ENCODE measurements around the gene SH3TC1. TPM values are rescaled to one million over a fixed set of nuclear protein-coding genes. Genes with fewer than 3 reads are reported as not detected.

Gene SH3TC1
- total RNA-seq, 1 donor from 2014 or later, result 1.2 TPM

DNA sequence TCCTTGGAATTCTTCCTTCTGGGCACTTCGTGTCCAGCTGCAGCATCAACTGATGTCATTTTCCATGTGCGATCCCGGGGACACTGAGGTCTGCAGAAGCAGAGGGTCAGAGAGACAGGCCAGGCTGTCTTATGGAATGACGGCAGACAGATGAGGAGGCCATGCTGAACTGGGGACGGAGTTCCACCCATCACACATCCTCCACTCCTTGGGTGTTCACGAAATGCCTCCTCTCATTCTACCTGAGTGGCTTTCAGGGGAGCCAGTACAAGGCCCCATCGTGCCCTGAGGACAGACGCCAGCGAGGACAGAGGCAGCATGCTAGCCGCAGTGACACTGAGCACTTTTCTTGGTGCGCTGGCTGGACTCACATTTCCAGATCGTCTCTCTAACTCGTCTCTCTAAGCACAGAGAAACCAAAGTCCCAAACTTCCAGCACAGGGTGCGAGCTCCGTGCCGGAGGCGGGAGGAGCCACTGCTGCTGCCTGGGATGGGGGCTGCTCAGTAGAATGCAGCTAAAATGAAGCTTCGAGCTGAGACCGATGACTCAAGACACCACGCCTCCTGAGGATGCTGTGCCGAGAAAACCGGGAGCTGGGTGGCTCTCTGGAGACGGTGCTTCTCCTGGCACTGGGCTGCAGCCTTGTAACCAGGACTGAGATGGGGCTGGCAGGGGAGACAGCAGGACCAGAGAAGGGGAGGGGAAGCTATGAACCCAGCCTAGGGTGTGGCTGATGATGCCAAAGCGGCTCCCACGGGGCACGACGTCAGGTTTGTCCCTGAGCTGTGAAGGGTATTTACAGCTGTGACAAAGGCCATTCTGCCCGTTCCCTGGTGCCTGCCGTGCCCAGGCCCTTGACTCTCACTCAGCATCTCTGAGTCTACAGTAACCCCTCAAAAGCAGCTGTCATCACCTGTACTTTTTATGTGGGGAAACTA, 48.7 kb upstream of the SH3TC1 start:
- no peaks in the 10 kb centered on the region for H3K9me3 ChIP-seq (ENCODE audit: insufficient read depth, low read depth, low read length)
- H3K36me3 ChIP-seq (ENCODE audit: insufficient read depth, low read length), result no peaks in the 10 kb centered on the region
- no peak overlapping the region for H3K4me3 ChIP-seq (ENCODE audit: insufficient read depth, low read depth, low read length)
- H3K27me3 ChIP-seq (ENCODE audit: insufficient read depth, low read length), result peaks cover 38% of the 10 kb centered on the region
- H3K36me3 Mint-ChIP-seq (ENCODE audit: low read depth, unreplicated experiment), result no peaks in the 10 kb centered on the region
- peaks cover 64% of the 10 kb centered on the region for H3K27me3 Mint-ChIP-seq (ENCODE audit: low read depth, unreplicated experiment)
- peaks cover 1% of the 10 kb centered on the region for H3K4me1 Mint-ChIP-seq (ENCODE audit: low read depth, unreplicated experiment)
- peak overlapping the region; percentile 23 for H3K27ac Mint-ChIP-seq (ENCODE audit: unreplicated experiment)
- TF ChIP-seq, protein P1, sequence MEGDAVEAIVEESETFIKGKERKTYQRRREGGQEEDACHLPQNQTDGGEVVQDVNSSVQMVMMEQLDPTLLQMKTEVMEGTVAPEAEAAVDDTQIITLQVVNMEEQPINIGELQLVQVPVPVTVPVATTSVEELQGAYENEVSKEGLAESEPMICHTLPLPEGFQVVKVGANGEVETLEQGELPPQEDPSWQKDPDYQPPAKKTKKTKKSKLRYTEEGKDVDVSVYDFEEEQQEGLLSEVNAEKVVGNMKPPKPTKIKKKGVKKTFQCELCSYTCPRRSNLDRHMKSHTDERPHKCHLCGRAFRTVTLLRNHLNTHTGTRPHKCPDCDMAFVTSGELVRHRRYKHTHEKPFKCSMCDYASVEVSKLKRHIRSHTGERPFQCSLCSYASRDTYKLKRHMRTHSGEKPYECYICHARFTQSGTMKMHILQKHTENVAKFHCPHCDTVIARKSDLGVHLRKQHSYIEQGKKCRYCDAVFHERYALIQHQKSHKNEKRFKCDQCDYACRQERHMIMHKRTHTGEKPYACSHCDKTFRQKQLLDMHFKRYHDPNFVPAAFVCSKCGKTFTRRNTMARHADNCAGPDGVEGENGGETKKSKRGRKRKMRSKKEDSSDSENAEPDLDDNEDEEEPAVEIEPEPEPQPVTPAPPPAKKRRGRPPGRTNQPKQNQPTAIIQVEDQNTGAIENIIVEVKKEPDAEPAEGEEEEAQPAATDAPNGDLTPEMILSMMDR (IDR thresholded peaks at IDR 0.05; ENCODE audit: insufficient read depth, low read depth, low read length), result no peak
- no peak for TF ChIP-seq EZH2 (IDR thresholded peaks at IDR 0.05; ENCODE audit: insufficient read depth, low read length)
- H3K9ac ChIP-seq (ENCODE audit: low read length), result no peak overlapping the region
- no peak for FAIRE-seq
- no peak overlapping the region for H3K27ac ChIP-seq (ENCODE audit: low read depth, low read length)
- no peaks in the 10 kb centered on the region for H3K4me1 ChIP-seq (ENCODE audit: insufficient read depth, low read length)
- no peaks in the 10 kb centered on the region for H3K9me3 Mint-ChIP-seq (ENCODE audit: unreplicated experiment)
- no peaks in the 10 kb centered on the region for H4K20me1 ChIP-seq (ENCODE audit: insufficient read depth, low read length)
- DNase-seq (ENCODE audit: low read depth), result no peak
- no peak overlapping the region for H3K4me3 Mint-ChIP-seq (ENCODE audit: unreplicated experiment)
- no peaks in the 10 kb centered on the region for H3K79me2 ChIP-seq (ENCODE audit: insufficient read depth, low read length)
- H2AFZ ChIP-seq (ENCODE audit: low read depth, low read length), result no peak overlapping the region
- H3K4me2 ChIP-seq (ENCODE audit: low read length), result no peak overlapping the region

DNA sequence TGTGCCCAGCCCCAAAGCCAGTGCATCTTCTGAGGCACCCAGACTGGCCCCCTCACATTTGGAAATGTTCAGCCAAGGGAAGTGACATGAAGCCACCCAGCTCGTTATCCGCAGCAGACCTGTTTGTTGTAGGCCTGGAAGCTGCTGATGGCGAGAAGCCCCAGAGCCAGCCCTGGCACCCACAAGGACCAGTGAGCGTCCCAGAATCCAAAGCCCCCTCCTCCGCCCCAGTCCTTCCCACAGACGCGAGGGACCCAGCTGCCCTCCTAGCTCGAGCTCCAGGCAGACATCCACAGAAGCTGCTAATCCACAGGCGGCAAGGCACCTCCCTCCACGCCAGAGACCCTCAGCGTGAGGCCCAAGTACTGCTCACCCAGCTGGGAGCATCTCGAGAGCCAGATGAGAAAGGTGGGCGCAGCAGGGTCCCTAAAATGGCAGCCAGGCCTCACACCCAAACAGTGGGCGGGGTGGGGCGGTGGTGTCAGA, 47.9 kb upstream of the SH3TC1 start:
- Histone ChIP-seq H3K27ac (ENCODE audit: low read depth, low read length) (no peak overlapping the region), H3K36me3 (ENCODE audit: insufficient read depth, low read length) (no peaks in the 10 kb centered on the region), H3K9me3 (ENCODE audit: insufficient read depth, low read depth, low read length) (no peaks in the 10 kb centered on the region), H3K4me3 (ENCODE audit: insufficient read depth, low read depth, low read length) (no peak overlapping the region), H3K79me2 (ENCODE audit: insufficient read depth, low read length) (no peaks in the 10 kb centered on the region), H3K4me1 (ENCODE audit: insufficient read depth, low read length) (no peaks in the 10 kb centered on the region), H2AFZ (ENCODE audit: low read depth, low read length) (no peak overlapping the region), H3K9ac (ENCODE audit: low read length) (no peak overlapping the region), H3K27me3 (ENCODE audit: insufficient read depth, low read length) (peaks cover 30% of the 10 kb centered on the region), H4K20me1 (ENCODE audit: insufficient read depth, low read length) (no peaks in the 10 kb centered on the region), H3K4me2 (ENCODE audit: low read length) (no peak overlapping the region)
- FAIRE-seq, result no peak
- no peak for TF ChIP-seq EZH2 (IDR thresholded peaks at IDR 0.05; ENCODE audit: insufficient read depth, low read length)
- TF ChIP-seq, protein P1 (IDR thresholded peaks at IDR 0.05; ENCODE audit: insufficient read depth, low read depth, low read length), result no peak
- no peak overlapping the region for H3K4me3 Mint-ChIP-seq (ENCODE audit: unreplicated experiment)
- no peak overlapping the region for H3K27ac Mint-ChIP-seq (ENCODE audit: unreplicated experiment)
- H3K9me3 Mint-ChIP-seq (ENCODE audit: unreplicated experiment), result no peaks in the 10 kb centered on the region
- H3K27me3 Mint-ChIP-seq (ENCODE audit: low read depth, unreplicated experiment), result peaks cover 57% of the 10 kb centered on the region
- H3K36me3 Mint-ChIP-seq (ENCODE audit: low read depth, unreplicated experiment), result no peaks in the 10 kb centered on the region
- H3K4me1 Mint-ChIP-seq (ENCODE audit: low read depth, unreplicated experiment), result peaks cover 1% of the 10 kb centered on the region
- no peak for DNase-seq (ENCODE audit: low read depth)
